Spleen (tissue), 11 donors: ENCODE measurements around the gene MACIR. TPM values are rescaled to one million over a fixed set of nuclear protein-coding genes. Genes with fewer than 3 reads are reported as not detected.

Experiments used
- DNase-seq: peaks from one replicate; pipeline ENCODE4 v3.0.0-alpha.2; 2020
- H3K27ac ChIP-seq, 8 donors: fragments of 200-600 bp; sonication (generic) in 7 of 8; 1 replicate in 4 of 8; 2 replicates in 4 of 8; pipeline versions ENCODE4 v1.5.0 to v1.8.0; 2016 to 2021; ENCODE audit warnings: inconsistent platforms in 4 of 8, mild to moderate bottlenecking in 4 of 8, moderate library complexity in 1 of 8
- H3K27me3 ChIP-seq, 7 donors: fragments of 200-600 bp; sonication (generic) in 6 of 7; replicated peaks in 1 of 7; 1 replicate in 4 of 7; 2 replicates in 3 of 7; pipeline versions ENCODE4 v1.5.0 to v1.8.0; 2016 to 2021; ENCODE audit warnings: inconsistent platforms in 3 of 7, mild to moderate bottlenecking in 1 of 7
- H3K36me3 ChIP-seq, 6 donors: fragments of 200-600 bp; sonication (generic) in 5 of 6; 1 replicate in 4 of 6; 2 replicates in 2 of 6; pipeline versions ENCODE4 v1.5.0 to v1.8.0; 2016 to 2021; ENCODE audit warnings: inconsistent platforms in 2 of 6
- H3K4me1 ChIP-seq, 6 donors: fragments of 200-600 bp; sonication (generic) in 5 of 6; 1 replicate in 3 of 6; 2 replicates in 3 of 6; pipeline versions ENCODE4 v1.5.0 to v1.8.0; 2016 to 2021; ENCODE audit warnings: inconsistent platforms in 3 of 6
- H3K4me3 ChIP-seq, 8 donors: fragments of 200-600 bp; sonication (generic) in 7 of 8; 1 replicate in 4 of 8; 2 replicates in 4 of 8; pipeline versions ENCODE4 v1.5.0 to v1.8.0; 2016 to 2021; ENCODE audit warnings: inconsistent platforms in 4 of 8, mild to moderate bottlenecking in 4 of 8, moderate library complexity in 2 of 8
- H3K9me3 ChIP-seq, 8 donors: fragments of 200-600 bp; sonication (generic) in 7 of 8; 1 replicate in 4 of 8; 2 replicates in 4 of 8; pipeline versions ENCODE4 v1.5.0 to v1.8.0; 2016 to 2021; ENCODE audit warnings: inconsistent platforms in 4 of 8
- CTCF ChIP-seq, 11 experiments: fragments of 200-600 bp in 7 of 11; fragments of 450-650 bp in 4 of 11; sonication (generic) in 4 of 11; IDR thresholded peaks in 8 of 11; conservative IDR thresholded peaks in 3 of 11; 1 replicate in 7 of 11; 2 replicates in 4 of 11; pipeline versions ENCODE4 v1.4.0 to v1.8.0; 2016 to 2021; ENCODE audit warnings: antibody characterized with exemption in 11 of 11, inconsistent platforms in 4 of 11, mild to moderate bottlenecking in 1 of 11
- POLR2A ChIP-seq, 3 donors: fragments of 450-650 bp; IDR thresholded peaks; one replicate each; pipeline ENCODE4 v1.5.1; 2017; ENCODE audit warnings: antibody characterized with exemption in 3 of 3, mild to moderate bottlenecking in 1 of 3
- POLR2AphosphoS5 ChIP-seq, 3 donors: sonication (generic); formaldehyde crosslinking; IDR thresholded peaks; one replicate each; pipeline ENCODE4 v1.5.1; 2017; ENCODE audit warnings: antibody characterized with exemption in 3 of 3
- WGBS, 5 donors: extraction: QIAGEN DNeasy Blood & Tissue Kit in 3 of 5; methylation state at CpG; one replicate each; pipeline versions ENCODE4 v1.1.5 to v1.1.7; 2013 to 2018; 5-methylcytosine and 5-hydroxymethylcytosine counted together
- intact Hi-C: fragments of 100-400 bp; cut with DNase I; formaldehyde crosslinking; loops from one replicate; pipeline ENCODE4 v1.15.0; 2023; ENCODE audit warnings: low total_unique reads
- polyA plus RNA-seq, 3 donors: library from polyadenylated mRNA; stranded (reverse); fragments of 200-250 nt; gene quantifications; one replicate each; pipeline ENCODE4 v1.2.1, GENCODE V29; 2013
- total RNA-seq, 7 donors: library from RNA; depleted of rRNA in 3 of 7; stranded (reverse); fragments of >200 nt in 3 of 7; fragmentation: NEBNext Ultra II Directional in 4 of 7; extraction: Animal tissue kit (Norgen Biotek cat#: 25700) in 4 of 7; gene quantifications; one replicate each; pipeline versions ENCODE4 v1.1.0 to v1.2.1, GENCODE V29; 2016 to 2021
- donor health status: healthy with polysubstance abuse.
- donor health status: DM: no; HTN: no; CAD: no; lungs with moderate emphysema.
- donor health status: DM: no; HTN: no; CAD: no.
- donor health status: Bipolar disorder and iron deficiency.
- donor health status: healthy.
- donor health status: DM: no; HTN: no; CAD: no.
- donor health status: DM: yes; HTN: yes; CAD: no.

MACIR gene
- total and polyA plus RNA-seq, 10 donors, result 1.5 to 11.7 (median 3.5) TPM

GRCh38 chr5:103327451-103327850 lies 68.9 kb downstream of the MACIR start:
- TF ChIP-seq CTCF (IDR thresholded peaks at IDR 0.05 in 8 of 11, conservative IDR thresholded peaks at IDR 0.05 in 3 of 11) (no peak), POLR2A (IDR thresholded peaks at IDR 0.05) (no peak), POLR2AphosphoS5 (IDR thresholded peaks at IDR 0.05) (no peak)
- Histone ChIP-seq H3K4me1 (no peaks in the 10 kb centered on the region), H3K36me3 (no peaks in the 10 kb centered on the region), H3K9me3 (no peaks in the 10 kb centered on the region), H3K4me3 (no peak overlapping the region), H3K27ac (no peak overlapping the region), H3K27me3 (no peaks in the 10 kb centered on the region)
- intact Hi-C loops, result no loop called here
- WGBS, 5 donors, result 93 to 100% (median 96%) methylated on average over 1 of the region's 1 CpG
- DNase-seq, result no peak

GRCh38 chr5:103327893-103328292 lies 69.3 kb downstream of the MACIR start:
- Histone ChIP-seq H3K27me3 (no peaks in the 10 kb centered on the region), H3K27ac (no peak overlapping the region), H3K4me1 (no peaks in the 10 kb centered on the region), H3K4me3 (no peak overlapping the region), H3K36me3 (no peaks in the 10 kb centered on the region), H3K9me3 (no peaks in the 10 kb centered on the region)
- no peak for DNase-seq
- no peak for TF ChIP-seq POLR2A (IDR thresholded peaks at IDR 0.05)
- no peak for TF ChIP-seq CTCF (IDR thresholded peaks at IDR 0.05 in 8 of 11, conservative IDR thresholded peaks at IDR 0.05 in 3 of 11)
- no peak for TF ChIP-seq POLR2AphosphoS5 (IDR thresholded peaks at IDR 0.05)
- intact Hi-C loops, result no loop called here

Other genes with a start within 250 kb of the MACIR start
- 10 to 100 TPM in 1 of 7 donors, 1 to 10 TPM in 6; 6.8 to 13.2 (median 8.7) TPM for gene GIN1, start 138.6 kb upstream of the MACIR start, total RNA-seq
- 1 to 10 TPM; 2.9 to 3.8 (median 3.2) TPM for gene GIN1, start 138.6 kb upstream of the MACIR start, polyA plus RNA-seq
- 10 to 100 TPM; 53.3 to 79.8 (median 68.5) TPM for gene PPIP5K2, start 138.5 kb upstream of the MACIR start, total RNA-seq
- gene PPIP5K2, start 138.5 kb upstream of the MACIR start, polyA plus RNA-seq, result 10 to 100 TPM; 22.3 to 29.7 (median 23.8) TPM